GM19397 (cell line): ENCODE measurements around the gene MAN1A1.

Experiments used
- ATAC-seq: cut with Tn5 transposase; IDR thresholded peaks from one replicate; pipeline ENCODE4 v1.9.1; 2021; ENCODE audit warnings: mild to moderate bottlenecking, moderate library complexity; ENCODE audit not compliant: unreplicated experiment

MAN1A1 gene

DNA sequence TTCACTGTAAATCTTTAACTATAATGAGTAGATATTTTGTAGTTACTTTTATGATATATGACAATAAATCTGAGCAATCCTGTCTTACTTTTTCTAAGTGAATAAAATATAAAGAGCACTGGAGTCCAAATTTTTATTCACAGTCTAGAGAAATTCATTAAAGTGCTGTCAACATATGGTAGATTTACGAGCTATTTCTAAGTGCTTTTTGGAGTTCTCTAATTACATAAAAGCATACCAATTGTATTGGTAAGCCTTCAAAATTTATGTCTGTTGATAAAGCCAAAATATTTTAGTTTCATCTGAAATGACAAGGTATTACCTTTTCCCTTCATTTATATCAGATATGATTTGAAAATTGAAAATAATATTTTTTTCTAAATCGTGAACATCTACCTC, 75.4 kb downstream of the MAN1A1 start:
- ATAC-seq = no peak

DNA sequence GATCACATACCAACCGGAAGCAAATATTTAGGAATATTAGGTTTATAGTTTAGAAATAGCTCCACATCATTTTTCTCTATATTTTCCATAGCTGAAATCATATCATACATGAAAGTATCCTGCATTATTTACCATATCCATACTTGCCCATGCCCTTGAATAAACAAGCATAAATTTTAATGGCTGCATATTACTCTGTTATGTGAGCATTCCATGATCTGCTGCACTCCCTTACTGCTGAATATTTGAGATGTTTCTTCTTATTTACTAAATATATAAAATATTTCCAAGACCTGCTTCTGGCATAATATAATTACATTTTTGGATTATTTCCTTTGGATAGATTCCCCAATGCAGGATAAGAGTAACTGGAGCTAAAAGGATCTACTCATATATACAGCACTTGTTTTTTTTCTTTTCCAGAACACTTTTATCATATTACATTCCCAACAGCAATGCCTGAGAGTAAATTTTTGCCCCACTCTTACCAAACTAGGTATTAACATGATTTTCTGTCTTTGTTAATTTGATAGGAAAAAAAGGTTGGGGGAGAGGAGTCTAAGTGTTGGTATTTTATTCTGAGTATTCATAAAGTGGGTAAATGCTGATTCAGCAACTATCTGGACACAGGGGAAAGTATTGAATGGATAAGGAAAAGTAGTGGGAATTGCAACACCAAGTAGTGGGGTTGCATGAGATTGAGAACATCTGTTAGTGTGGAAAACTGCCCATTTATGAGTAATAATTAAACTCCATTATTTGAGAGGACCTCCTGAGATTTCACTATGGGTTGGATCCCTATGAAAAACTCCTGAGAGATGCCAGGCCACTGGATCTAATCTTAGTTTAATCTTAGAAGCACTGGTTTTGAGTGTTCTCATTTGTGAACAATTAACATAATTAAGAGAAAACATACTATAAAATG, 76.0 kb downstream of the MAN1A1 start:
- no peak for ATAC-seq

DNA sequence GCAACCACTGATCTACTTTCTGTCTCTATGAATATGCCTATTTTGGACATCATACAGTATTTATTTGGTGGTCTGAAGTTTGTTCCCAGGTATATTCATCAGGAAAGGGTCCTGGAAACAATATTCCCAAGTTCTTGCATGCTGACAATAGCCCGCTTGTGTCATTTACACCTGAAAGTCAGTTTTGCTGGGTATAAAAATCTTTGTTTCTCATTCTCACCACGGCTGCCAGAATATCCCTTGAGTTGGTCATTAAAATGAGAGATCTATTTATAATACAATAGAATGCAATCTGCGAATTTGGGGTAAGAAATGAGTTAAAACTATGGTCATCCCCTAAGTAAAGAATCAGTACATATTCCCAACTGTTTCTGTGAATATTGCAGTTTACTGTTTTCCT, 79.0 kb downstream of the MAN1A1 start:
- ATAC-seq = no peak

DNA sequence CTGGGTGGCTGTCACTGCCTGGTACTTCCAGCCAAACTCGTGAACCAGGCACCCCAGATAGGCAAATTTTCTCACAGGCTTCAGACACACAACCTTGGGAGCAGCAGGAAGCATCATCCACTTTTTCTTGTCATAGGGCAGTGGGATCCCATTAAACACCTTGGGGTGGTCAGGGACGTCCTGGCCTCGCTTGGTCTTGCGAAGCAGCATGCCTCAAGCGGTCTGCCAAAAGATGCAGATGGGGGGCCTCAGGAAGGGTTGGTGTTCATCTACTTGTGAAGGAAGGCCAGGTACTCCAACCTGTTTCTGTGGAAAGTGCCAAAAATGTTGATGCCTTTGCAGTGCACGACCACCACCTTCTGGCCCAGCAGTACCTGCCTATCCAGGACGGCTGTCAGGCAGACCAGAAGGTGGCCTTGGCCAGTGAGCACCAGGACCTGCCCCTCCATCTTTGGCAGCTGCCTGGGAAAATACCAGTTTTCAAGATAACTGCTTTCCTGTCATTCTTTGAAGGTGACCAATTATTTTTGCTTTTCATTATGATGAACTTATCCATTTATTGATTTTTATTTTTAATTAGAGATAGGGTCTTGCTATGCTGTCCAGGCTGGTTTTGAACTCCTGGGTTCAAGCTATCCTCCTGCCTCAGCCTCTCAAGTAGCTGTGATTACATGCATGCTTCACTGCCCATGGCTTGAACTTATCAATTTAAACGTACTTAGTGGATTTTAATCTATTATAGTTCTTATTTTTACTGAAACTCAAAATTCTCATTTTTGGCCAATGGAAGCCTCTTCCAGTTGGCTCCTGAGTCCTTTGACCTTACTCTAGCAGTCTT, 80.1 kb downstream of the MAN1A1 start:
- ATAC-seq = no peak

DNA sequence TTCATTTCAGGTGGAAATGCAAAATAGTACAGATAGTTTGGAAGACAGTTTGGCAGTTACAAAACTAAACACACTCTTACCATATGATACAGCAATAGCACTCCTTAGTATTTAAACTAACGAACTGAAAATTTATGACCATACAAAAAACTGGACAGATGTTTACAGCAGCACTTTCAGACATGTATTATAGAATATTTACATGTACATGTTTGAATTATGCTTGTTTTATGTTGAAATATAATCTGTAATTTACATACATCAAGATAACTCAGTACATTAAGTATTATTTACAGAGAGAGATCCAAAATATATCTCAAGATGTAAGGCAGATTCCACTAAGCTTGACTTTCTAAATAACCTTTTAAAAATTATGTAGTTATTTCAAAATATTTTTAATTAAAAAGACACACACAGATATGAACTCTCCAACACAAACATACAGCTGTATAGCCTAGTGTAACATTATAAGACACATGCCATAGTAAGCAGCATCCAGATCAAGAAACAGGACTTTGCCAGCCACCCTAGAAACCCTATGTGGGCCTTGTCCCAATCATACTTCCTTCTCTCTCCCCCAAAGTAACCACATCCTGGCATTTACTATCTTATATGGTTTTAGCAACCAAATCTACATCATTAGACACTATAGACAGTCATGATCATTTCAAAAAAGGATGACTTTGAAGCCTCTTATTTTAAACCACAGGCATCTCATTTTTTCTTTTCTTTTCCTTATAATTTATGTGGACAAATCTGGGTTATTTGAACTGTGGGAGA, 82.2 kb downstream of the MAN1A1 start:
- no peak for ATAC-seq

DNA sequence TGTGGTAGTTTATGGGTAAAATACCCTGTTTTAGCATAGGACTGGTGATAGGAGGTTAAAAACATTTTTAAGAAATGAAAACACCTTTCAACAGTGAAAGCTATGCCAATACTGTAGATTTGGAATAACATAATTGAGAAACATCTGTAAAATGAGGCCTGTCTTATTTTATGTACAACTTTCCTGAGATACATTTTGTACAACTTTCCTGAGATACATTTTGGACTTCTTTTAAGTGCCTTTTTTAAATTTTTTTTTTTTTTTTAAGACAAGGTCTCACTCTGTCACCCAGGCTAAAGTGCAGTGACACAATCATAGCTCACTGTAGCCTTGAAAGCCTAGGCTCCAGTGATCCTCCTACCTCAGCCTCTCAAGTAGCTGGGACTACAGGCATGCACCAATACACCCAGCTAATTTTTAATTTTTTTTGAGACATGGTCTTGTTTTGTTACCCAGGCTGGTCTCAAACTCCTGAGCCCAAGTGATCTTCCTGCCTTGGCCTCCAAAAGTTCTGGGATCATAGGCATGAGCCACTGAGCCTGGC, 84.6 kb downstream of the MAN1A1 start:
- no peak for ATAC-seq

DNA sequence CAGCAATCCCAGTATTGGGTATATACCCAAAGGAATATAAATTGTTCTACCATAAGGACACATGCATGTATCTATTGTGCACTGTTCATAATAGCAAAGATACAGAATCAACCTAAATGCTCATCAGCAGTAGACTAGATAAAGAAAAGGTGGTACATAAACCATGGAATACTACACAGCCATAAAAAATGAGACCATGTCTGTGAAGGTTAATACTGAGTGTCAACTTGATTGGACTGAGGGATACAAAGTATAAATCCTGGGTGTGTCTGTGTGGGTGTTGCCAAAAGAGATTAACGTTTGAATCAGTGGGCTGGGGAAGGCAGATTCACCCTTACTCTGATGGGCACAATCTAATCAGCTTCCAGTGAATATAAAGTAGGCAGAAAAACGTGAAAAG, 86.9 kb downstream of the MAN1A1 start:
- no peak for ATAC-seq

DNA sequence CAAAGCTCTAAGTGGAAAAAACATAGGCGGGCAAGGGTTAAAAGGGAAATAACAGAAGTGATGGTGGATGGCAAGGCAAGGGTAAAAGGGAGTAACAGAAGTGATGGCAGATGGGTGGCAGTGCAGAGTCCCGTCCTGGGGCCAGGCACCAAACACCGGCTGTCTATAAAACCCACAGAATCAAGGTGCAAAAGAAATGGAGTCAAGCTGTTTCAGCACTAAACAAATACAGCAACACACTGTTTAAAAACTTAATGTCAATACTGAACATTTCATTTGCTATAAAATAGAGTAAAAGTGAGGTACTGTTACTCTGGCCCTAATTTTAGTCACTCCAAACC, 87.6 kb downstream of the MAN1A1 start:
- ATAC-seq = no peak

- no peak for ATAC-seq
These were observed 90.5 kb downstream of the MAN1A1 start for GRCh38 chr6:119259027-119259426.

- no peak for ATAC-seq
These were observed 91.8 kb downstream of the MAN1A1 start for GRCh38 chr6:119257726-119258125.

DNA sequence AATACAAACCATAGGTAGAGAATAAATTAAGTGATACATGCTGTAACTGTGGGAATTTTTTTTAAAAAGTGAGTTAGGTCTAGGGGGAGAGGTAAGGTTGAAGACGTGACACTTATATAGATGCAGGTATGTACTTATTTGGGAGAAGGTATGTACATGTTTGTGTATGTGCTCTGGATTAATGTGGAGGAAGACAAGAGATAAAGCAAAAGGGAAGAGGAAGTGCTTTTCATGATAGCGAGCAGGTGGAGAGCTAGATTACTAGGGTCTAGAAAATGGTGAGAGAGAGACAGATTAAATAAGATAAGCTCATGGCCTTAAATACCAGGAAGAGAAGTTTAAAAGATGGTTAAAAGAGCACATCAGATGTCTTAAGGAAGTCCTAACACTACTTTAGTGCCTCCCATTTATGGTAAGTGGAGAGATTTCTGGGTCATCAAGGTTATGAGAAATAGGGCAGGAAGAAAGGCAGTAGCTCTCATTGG, 92.5 kb downstream of the MAN1A1 start:
- no peak for ATAC-seq

GRCh38 chr6:119256392-119256791, 93.2 kb downstream of the MAN1A1 start:
- ATAC-seq = no peak

- ATAC-seq = no peak
These were observed 94.1 kb downstream of the MAN1A1 start for GRCh38 chr6:119255492-119255891.

- ATAC-seq = no peak
These were observed 99.5 kb downstream of the MAN1A1 start for GRCh38 chr6:119250036-119250435.

- no peak for ATAC-seq
These were observed 100.2 kb downstream of the MAN1A1 start for GRCh38 chr6:119249319-119249718.

DNA sequence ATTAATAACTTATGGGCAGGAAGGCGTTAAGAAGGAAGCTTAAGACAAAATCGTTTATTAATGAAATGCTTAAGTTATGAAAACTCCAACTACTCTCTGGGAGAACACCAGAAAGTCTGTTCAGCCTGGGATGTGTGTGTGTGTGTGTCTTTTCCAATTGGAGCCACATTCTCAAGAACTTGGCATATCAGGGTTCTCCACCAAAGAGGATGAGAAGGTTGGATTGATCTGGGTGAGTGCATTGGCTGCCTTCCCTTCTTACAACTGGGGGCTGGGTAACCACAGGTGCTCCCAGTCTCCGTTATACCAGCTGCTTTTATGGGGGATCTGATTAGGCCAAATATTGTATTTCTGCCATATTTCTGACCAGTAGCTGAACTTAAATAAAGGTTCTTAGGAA, 102.1 kb downstream of the MAN1A1 start:
- no peak for ATAC-seq

DNA sequence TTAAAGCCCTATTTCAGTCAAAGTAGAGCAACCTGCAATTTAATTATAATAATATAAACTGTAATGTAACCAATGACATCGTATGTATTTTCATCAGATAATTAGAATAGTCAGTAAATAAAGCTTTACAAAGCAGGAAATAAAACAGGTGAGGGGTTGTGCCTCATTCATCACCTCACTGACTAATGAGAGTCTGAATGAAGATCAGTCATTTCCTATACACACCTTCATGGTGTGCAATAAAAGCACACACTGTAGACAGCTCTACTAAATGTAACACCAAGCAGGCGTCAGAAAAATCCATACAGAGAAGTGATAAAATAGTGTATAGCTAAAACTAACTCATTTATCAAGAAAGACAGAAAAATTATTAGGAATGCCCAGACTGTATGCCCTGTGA, 105.9 kb downstream of the MAN1A1 start:
- no peak for ATAC-seq

- no peak for ATAC-seq
These were observed 106.5 kb downstream of the MAN1A1 start for GRCh38 chr6:119243037-119243436.

DNA sequence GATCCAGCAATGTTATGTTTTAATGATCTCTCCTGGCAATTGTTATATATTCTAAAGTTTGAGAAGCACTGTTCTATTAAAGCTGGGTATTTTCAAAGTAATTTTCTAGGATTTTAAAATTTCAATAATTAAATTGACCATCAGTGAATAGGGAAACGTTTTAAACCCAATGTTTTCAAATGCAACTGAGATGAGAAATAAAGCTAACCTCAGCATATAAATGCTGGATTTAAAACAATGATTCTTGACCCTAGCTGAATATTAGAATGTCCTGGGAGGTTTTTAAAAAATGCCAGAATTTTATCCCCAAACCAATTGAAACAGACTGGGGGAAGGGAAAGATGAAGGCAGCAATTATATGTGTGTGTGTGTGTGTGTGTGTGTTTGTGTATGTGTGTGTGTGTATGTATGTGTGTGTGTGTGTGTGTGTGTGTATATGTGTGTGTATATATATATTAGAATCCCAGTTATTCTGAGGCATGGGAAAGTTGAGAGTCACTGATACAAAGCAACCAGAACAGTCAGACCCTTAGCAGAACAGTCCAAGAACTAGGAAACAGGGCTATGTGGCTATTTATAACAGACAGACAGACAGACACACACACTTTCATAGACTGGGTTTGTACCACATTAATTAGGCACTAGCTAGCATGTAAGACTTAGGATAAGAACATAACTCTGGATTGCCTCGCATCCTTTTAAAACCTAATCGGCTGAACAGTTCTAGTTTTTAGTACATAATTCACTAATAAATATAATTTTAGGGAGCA, 107.8 kb downstream of the MAN1A1 start:
- no peak for ATAC-seq

GRCh38 chr6:119241111-119241465, 108.5 kb downstream of the MAN1A1 start:
- ATAC-seq = peak; percentile 68
